Trophoblast cell (in vitro differentiated cells and primary cell): Measurements from ENCODE around the gene CTAGE4.
A peak's percentile ranks its signal among the peaks of the same experiment; 100 is the strongest.
"Not testable (repeated sequence)": the region's sequence is repeated elsewhere in the genome, so short reads cannot be mapped to it uniquely, and the experiment has no call there.

Source experiments
- DNase-seq, 2 donors: peaks; one replicate each; pipeline ENCODE4 v3.0.0-alpha.2; 2016
- H2AFZ ChIP-seq: 2 replicates; pipeline ENCODE4 v1.6.1; 2013; ENCODE audit warnings: low read length, moderate library complexity, mild to moderate bottlenecking; ENCODE audit not compliant: insufficient read depth, poor library complexity
- H2AK5ac ChIP-seq: 2 replicates; pipeline ENCODE4 v1.6.1; 2013; ENCODE audit warnings: mild to moderate bottlenecking, low read length
- H2BK120ac ChIP-seq: 2 replicates; pipeline ENCODE4 v1.6.1; 2013; ENCODE audit warnings: low read length, mild to moderate bottlenecking, moderate library complexity; ENCODE audit not compliant: insufficient read depth, poor library complexity
- H2BK12ac ChIP-seq: 2 replicates; pipeline ENCODE4 v1.6.1; 2013; ENCODE audit warnings: mild to moderate bottlenecking, low read length, moderate library complexity
- H2BK5ac ChIP-seq: 2 replicates; pipeline ENCODE4 v1.6.1; 2013; ENCODE audit warnings: low read length, low read depth, moderate library complexity, mild to moderate bottlenecking; ENCODE audit not compliant: poor library complexity
- H3K14ac ChIP-seq: 2 replicates; pipeline ENCODE4 v1.6.1; 2013; ENCODE audit warnings: mild to moderate bottlenecking, low read length
- H3K18ac ChIP-seq: 2 replicates; pipeline ENCODE4 v1.6.1; 2013; ENCODE audit warnings: mild to moderate bottlenecking, low read length
- H3K23ac ChIP-seq: 2 replicates; pipeline ENCODE4 v1.6.1; 2013; ENCODE audit warnings: low read length
- H3K27ac ChIP-seq: 2 replicates; pipeline ENCODE4 v1.5.1; 2013; ENCODE audit warnings: low read depth, mild to moderate bottlenecking, inconsistent platforms, low read length, moderate library complexity
- H3K27me3 ChIP-seq: 2 replicates; pipeline ENCODE4 v1.6.1; 2013; ENCODE audit warnings: inconsistent platforms, mild to moderate bottlenecking, low read length, moderate library complexity; ENCODE audit not compliant: insufficient read depth
- H3K36me3 ChIP-seq, 2 experiments: 1 replicate in 1 of 2; 2 replicates in 1 of 2; pipeline ENCODE4 v1.6.1; 2013; ENCODE audit warnings: low read length in 2 of 2, mild to moderate bottlenecking in 2 of 2, moderate library complexity in 1 of 2; ENCODE audit not compliant: insufficient read depth in 2 of 2, control insufficient read depth in 1 of 2
- H3K4ac ChIP-seq: 2 replicates; pipeline ENCODE4 v1.6.1; 2013; ENCODE audit warnings: low read depth, mild to moderate bottlenecking, low read length, moderate library complexity
- H3K4me1 ChIP-seq, 2 experiments: 1 replicate in 1 of 2; 2 replicates in 1 of 2; pipeline ENCODE4 v1.6.1; 2013; ENCODE audit warnings: low read length in 2 of 2, mild to moderate bottlenecking in 2 of 2, moderate library complexity in 1 of 2; ENCODE audit not compliant: insufficient read depth in 2 of 2, control insufficient read depth in 1 of 2
- H3K4me2 ChIP-seq: 2 replicates; pipeline ENCODE4 v1.6.1; 2013; ENCODE audit warnings: inconsistent platforms, mild to moderate bottlenecking, low read length, moderate library complexity
- H3K4me3 ChIP-seq: 2 replicates; pipeline ENCODE4 v1.5.1; 2013; ENCODE audit warnings: mild to moderate bottlenecking, low read depth, low read length, inconsistent platforms
- H3K79me1 ChIP-seq: one replicate; pipeline ENCODE4 v1.6.1; 2013; ENCODE audit warnings: low read length
- H3K79me2 ChIP-seq: 2 replicates; pipeline ENCODE4 v1.6.1; 2013; ENCODE audit warnings: low read length, mild to moderate bottlenecking; ENCODE audit not compliant: control insufficient read depth, insufficient read depth, poor library complexity
- H3K9ac ChIP-seq: 2 replicates; pipeline ENCODE4 v1.6.1; 2013; ENCODE audit warnings: mild to moderate bottlenecking, low read length
- H3K9me3 ChIP-seq: 2 replicates; pipeline ENCODE4 v1.6.1; 2013; ENCODE audit warnings: low read depth, mild to moderate bottlenecking, control low read depth, inconsistent platforms, low read length; ENCODE audit not compliant: insufficient read depth
- H4K12ac ChIP-seq: 2 replicates; pipeline ENCODE4 v1.6.1; 2013; ENCODE audit warnings: low read depth, mild to moderate bottlenecking, low read length, moderate library complexity
- H4K8ac ChIP-seq: 2 replicates; pipeline ENCODE4 v1.6.1; 2013; ENCODE audit warnings: low read depth, mild to moderate bottlenecking, low read length, moderate library complexity
- H4K91ac ChIP-seq: one replicate; pipeline ENCODE4 v1.6.1; 2013; ENCODE audit warnings: low read depth, mild to moderate bottlenecking, low read length, moderate library complexity
- WGBS: extraction: QIAGEN DNeasy Blood & Tissue Kit; methylation state at CpG from one replicate; pipeline ENCODE4 v1.1.7; 2013; ENCODE audit warnings: missing lambda C conversion rate; ENCODE audit not compliant: insufficient read length, insufficient coverage; ENCODE audit errors: extremely low coverage; 5-methylcytosine and 5-hydroxymethylcytosine counted together

The CTAGE4 gene

GRCh38 chr7:144171594-144172350 is 11.5 kb upstream of the CTAGE4 start:
- H2BK120ac ChIP-seq, H3K14ac ChIP-seq, H3K79me1 ChIP-seq, H3K27ac ChIP-seq, H2AK5ac ChIP-seq, H3K4me3 ChIP-seq, H4K91ac ChIP-seq, H3K4me2 ChIP-seq, H3K9me3 ChIP-seq, H3K18ac ChIP-seq, H3K4ac ChIP-seq, H3K27me3 ChIP-seq, H4K12ac ChIP-seq, H3K9ac ChIP-seq, H2AFZ ChIP-seq, H2BK12ac ChIP-seq, H3K79me2 ChIP-seq, H2BK5ac ChIP-seq, H4K8ac ChIP-seq, H3K4me1 ChIP-seq, DNase-seq, H3K36me3 ChIP-seq, H3K23ac ChIP-seq: not testable (repeated sequence)
- no CpG with 5 or more reads among the region's 4 CpGs for WGBS

- no peak overlapping the region for H2AK5ac ChIP-seq
- H4K91ac ChIP-seq: no peak overlapping the region
- H2BK12ac ChIP-seq: no peak overlapping the region
- H3K4me1 ChIP-seq: no peaks in the 10 kb centered on the region
- no peaks in the 10 kb centered on the region for H3K79me2 ChIP-seq
- H3K4ac ChIP-seq: no peak overlapping the region
- no peak overlapping the region for H3K14ac ChIP-seq
- H3K36me3 ChIP-seq: no peaks in the 10 kb centered on the region
- WGBS: no CpG with 5 or more reads among the region's 5 CpGs
- H3K23ac ChIP-seq: no peak overlapping the region
- H3K9me3 ChIP-seq: peaks cover 2% of the 10 kb centered on the region
- no peaks in the 10 kb centered on the region for H3K79me1 ChIP-seq
- H3K27me3 ChIP-seq: no peaks in the 10 kb centered on the region
- H3K18ac ChIP-seq: no peak overlapping the region
- no peak overlapping the region for H4K12ac ChIP-seq
- no peak overlapping the region for H4K8ac ChIP-seq
- H2BK5ac ChIP-seq: no peak overlapping the region
- H3K4me3 ChIP-seq: no peak overlapping the region
- DNase-seq: no peak
- H2BK120ac ChIP-seq: no peak overlapping the region
- no peak overlapping the region for H2AFZ ChIP-seq
- no peak overlapping the region for H3K27ac ChIP-seq
- no peak overlapping the region for H3K9ac ChIP-seq
- H3K4me2 ChIP-seq: no peak overlapping the region
Measured at GRCh38 chr7:144174613-144175012, 8.7 kb upstream of the CTAGE4 start.

- not testable (repeated sequence) for H3K79me1 ChIP-seq, H2BK12ac ChIP-seq, H3K4ac ChIP-seq, H3K79me2 ChIP-seq, H2BK5ac ChIP-seq, H3K9me3 ChIP-seq, H3K4me2 ChIP-seq, H4K91ac ChIP-seq, H2AFZ ChIP-seq, H4K12ac ChIP-seq, H4K8ac ChIP-seq, H3K27me3 ChIP-seq, H2AK5ac ChIP-seq, H3K18ac ChIP-seq, H3K9ac ChIP-seq, H3K4me1 ChIP-seq, H3K14ac ChIP-seq, H3K36me3 ChIP-seq, H3K4me3 ChIP-seq, H3K23ac ChIP-seq, H2BK120ac ChIP-seq, H3K27ac ChIP-seq
- DNase-seq: peak in 1 of 2 donors; percentile 55
- WGBS: no CpG with 5 or more reads among the region's 10 CpGs
Measured at GRCh38 chr7:144178380-144179164, 4.7 kb upstream of the CTAGE4 start.

- H3K4me1 ChIP-seq, H2AFZ ChIP-seq, H2BK5ac ChIP-seq, H3K9me3 ChIP-seq, H3K4me2 ChIP-seq, H2AK5ac ChIP-seq, H2BK120ac ChIP-seq, H2BK12ac ChIP-seq, H3K79me2 ChIP-seq, H3K27ac ChIP-seq, H3K4ac ChIP-seq, H4K12ac ChIP-seq, H3K9ac ChIP-seq, H3K36me3 ChIP-seq, H3K27me3 ChIP-seq, H3K14ac ChIP-seq, H4K8ac ChIP-seq, H3K23ac ChIP-seq, H3K79me1 ChIP-seq, H3K4me3 ChIP-seq, H3K18ac ChIP-seq, DNase-seq, H4K91ac ChIP-seq: not testable (repeated sequence)
- no CpG with 5 or more reads among the region's 2 CpGs for WGBS
Measured at GRCh38 chr7:144179165-144179479, 4.1 kb upstream of the CTAGE4 start.
